ENCODE measurements around the gene DNM2. TPM values are rescaled to one million over a fixed set of nuclear protein-coding genes. Genes with fewer than 3 reads are reported as not detected.

The DNM2 gene
- total and polyA plus RNA-seq, 2 donors (not counting 1 experiment from before 2014, with no cell fraction given), result 42.6 to 76.8 TPM

- no peaks in the 10 kb centered on the region for H3K79me2 ChIP-seq (ENCODE audit: control insufficient read depth, insufficient read depth, low read length)
- H2AFZ ChIP-seq (ENCODE audit: low read length), result no peak overlapping the region
- H3K9me3 ChIP-seq (ENCODE audit: control insufficient read depth, insufficient read depth, low read depth, low read length), result no peaks in the 10 kb centered on the region
- H3K4me3 ChIP-seq (replicated peaks in 1 of 4; ENCODE audit: control extremely low read depth in 1 of 4, insufficient read depth in 1 of 4, low read depth in 3 of 4, low read length in 4 of 4), result no peak overlapping the region
- H3K9ac ChIP-seq (ENCODE audit: insufficient read depth, low read length), result no peak overlapping the region
- no peak for TF ChIP-seq CTCF (conservative IDR thresholded peaks at IDR 0.05 in 1 of 2, IDR thresholded peaks at IDR 0.05 in 1 of 2; ENCODE audit: low read depth in 1 of 2, low read length in 2 of 2)
- no peak for TF ChIP-seq EZH2 (IDR thresholded peaks at IDR 0.05; ENCODE audit: low read length, missing control alignments)
- no peaks in the 10 kb centered on the region for H3K36me3 ChIP-seq (ENCODE audit: control insufficient read depth, insufficient read depth, low read length)
- no peaks in the 10 kb centered on the region for H4K20me1 ChIP-seq (ENCODE audit: control insufficient read depth, extremely low read depth, insufficient read depth, low read length)
- peak; percentile 42 to 63 for DNase-seq (ENCODE audit: low read depth in 2 of 2)
- H3K4me1 ChIP-seq (ENCODE audit: control insufficient read depth, extremely low read depth, insufficient read depth, low read length), result no peaks in the 10 kb centered on the region
- H3K27ac ChIP-seq (ENCODE audit: insufficient read depth, low read length), result no peak overlapping the region
- peaks cover 3% of the 10 kb centered on the region for H3K27me3 ChIP-seq (ENCODE audit: control insufficient read depth, insufficient read depth, low read length)
- H3K4me2 ChIP-seq (ENCODE audit: extremely low read depth, insufficient read depth, low read length), result no peak overlapping the region
Measured at GRCh38 chr19:10852098-10852800, 134.4 kb downstream of the DNM2 start.

- Histone ChIP-seq H3K9me3 (ENCODE audit: control insufficient read depth, insufficient read depth, low read depth, low read length) (no peaks in the 10 kb centered on the region), H3K4me1 (ENCODE audit: control insufficient read depth, extremely low read depth, insufficient read depth, low read length) (no peaks in the 10 kb centered on the region), H3K79me2 (ENCODE audit: control insufficient read depth, insufficient read depth, low read length) (no peaks in the 10 kb centered on the region), H3K4me3 (replicated peaks in 1 of 4; ENCODE audit: control extremely low read depth in 1 of 4, insufficient read depth in 1 of 4, low read depth in 3 of 4, low read length in 4 of 4) (no peak overlapping the region), H2AFZ (ENCODE audit: low read length) (no peak overlapping the region), H3K4me2 (ENCODE audit: extremely low read depth, insufficient read depth, low read length) (no peak overlapping the region), H3K27ac (ENCODE audit: insufficient read depth, low read length) (no peak overlapping the region), H3K36me3 (ENCODE audit: control insufficient read depth, insufficient read depth, low read length) (no peaks in the 10 kb centered on the region), H3K9ac (ENCODE audit: insufficient read depth, low read length) (no peak overlapping the region), H3K27me3 (ENCODE audit: control insufficient read depth, insufficient read depth, low read length) (peaks cover 3% of the 10 kb centered on the region), H4K20me1 (ENCODE audit: control insufficient read depth, extremely low read depth, insufficient read depth, low read length) (no peaks in the 10 kb centered on the region)
- no peak for DNase-seq (ENCODE audit: low read depth in 2 of 2)
- TF ChIP-seq EZH2 (IDR thresholded peaks at IDR 0.05; ENCODE audit: low read length, missing control alignments), result no peak
- no peak for TF ChIP-seq CTCF (conservative IDR thresholded peaks at IDR 0.05 in 1 of 2, IDR thresholded peaks at IDR 0.05 in 1 of 2; ENCODE audit: low read depth in 1 of 2, low read length in 2 of 2)
Measured at GRCh38 chr19:10852941-10853340, 135.1 kb downstream of the DNM2 start.

GRCh38 chr19:10854350-10855089, 136.6 kb downstream of the DNM2 start:
- Histone ChIP-seq H3K27me3 (ENCODE audit: control insufficient read depth, insufficient read depth, low read length) (no peaks in the 10 kb centered on the region), H3K4me3 (replicated peaks in 1 of 4; ENCODE audit: control extremely low read depth in 1 of 4, insufficient read depth in 1 of 4, low read depth in 3 of 4, low read length in 4 of 4) (no peak overlapping the region), H3K36me3 (ENCODE audit: control insufficient read depth, insufficient read depth, low read length) (no peaks in the 10 kb centered on the region), H3K9me3 (ENCODE audit: control insufficient read depth, insufficient read depth, low read depth, low read length) (no peaks in the 10 kb centered on the region), H4K20me1 (ENCODE audit: control insufficient read depth, extremely low read depth, insufficient read depth, low read length) (no peaks in the 10 kb centered on the region), H3K4me2 (ENCODE audit: extremely low read depth, insufficient read depth, low read length) (no peak overlapping the region), H3K9ac (ENCODE audit: insufficient read depth, low read length) (no peak overlapping the region), H2AFZ (ENCODE audit: low read length) (no peak overlapping the region), H3K4me1 (ENCODE audit: control insufficient read depth, extremely low read depth, insufficient read depth, low read length) (no peaks in the 10 kb centered on the region), H3K27ac (ENCODE audit: insufficient read depth, low read length) (no peak overlapping the region), H3K79me2 (ENCODE audit: control insufficient read depth, insufficient read depth, low read length) (no peaks in the 10 kb centered on the region)
- DNase-seq (ENCODE audit: low read depth in 2 of 2), result no peak
- TF ChIP-seq EZH2 (IDR thresholded peaks at IDR 0.05; ENCODE audit: low read length, missing control alignments) (no peak), CTCF (conservative IDR thresholded peaks at IDR 0.05 in 1 of 2, IDR thresholded peaks at IDR 0.05 in 1 of 2; ENCODE audit: low read depth in 1 of 2, low read length in 2 of 2) (no peak)

All from fibroblast of lung (primary cell).